Subcutaneous adipose tissue (tissue), 4 donors: ENCODE results near the gene VRK1. TPM values are rescaled to one million over a fixed set of nuclear protein-coding genes. Genes with fewer than 3 reads are reported as not detected.

Experiments
- CTCF ChIP-seq: fragments of 450-650 bp; IDR thresholded peaks from one replicate; pipeline ENCODE4 v1.5.1; 2016; ENCODE audit warnings: low read depth, mild to moderate bottlenecking, control low read depth, antibody characterized with exemption, moderate library complexity
- total RNA-seq, 4 donors: library from RNA; depleted of rRNA; stranded (reverse); fragments of >200 nt; gene quantifications; one replicate each; pipeline ENCODE4 v1.1.0, GENCODE V29; 2016

Gene VRK1
- total RNA-seq, 4 donors from 2014 or later, result 13.6 to 16.5 (median 14.2) TPM

GRCh38 chr14:96874127-96874526, 76.9 kb downstream of the VRK1 start:
- no peak for TF ChIP-seq CTCF

GRCh38 chr14:96876747-96877146, 79.6 kb downstream of the VRK1 start:
- TF ChIP-seq CTCF, result no peak

GRCh38 chr14:96881713-96882112, 84.5 kb downstream of the VRK1 start:
- no peak for TF ChIP-seq CTCF

GRCh38 chr14:96888158-96888557, 91.0 kb downstream of the VRK1 start:
- no peak for TF ChIP-seq CTCF

- TF ChIP-seq CTCF, result no peak
Measured at GRCh38 chr14:96888593-96888992, 91.4 kb downstream of the VRK1 start.

GRCh38 chr14:96889091-96889490, 91.9 kb downstream of the VRK1 start:
- TF ChIP-seq CTCF, result no peak

- TF ChIP-seq CTCF, result no peak
Measured at GRCh38 chr14:96893966-96894622, 96.9 kb downstream of the VRK1 start.
